ENCODE results near the gene COL15A1. TPM values are rescaled to one million over a fixed set of nuclear protein-coding genes. Genes with fewer than 3 reads are reported as not detected.
"Not testable (repeated sequence)": the region's sequence is repeated elsewhere in the genome, so short reads cannot be mapped to it uniquely, and the experiment has no call there.

The COL15A1 gene
- polyA plus RNA-seq, 4 donors: 25.2 to 85.4 (median 33.0) TPM

- no peak for DNase-seq (ENCODE audit: low read depth in 4 of 4, low spot score in 3 of 4)
Observed at GRCh38 chr9:99008203-99008602, 64.5 kb downstream of the COL15A1 start.

GRCh38 chr9:99010393-99010792 is 66.7 kb downstream of the COL15A1 start:
- not testable (repeated sequence) for DNase-seq (ENCODE audit: low read depth in 4 of 4, low spot score in 3 of 4)

GRCh38 chr9:99011161-99011709 is 67.5 kb downstream of the COL15A1 start:
- no peak for DNase-seq (ENCODE audit: low read depth in 4 of 4, low spot score in 3 of 4)

GRCh38 chr9:99012957-99013512 is 69.3 kb downstream of the COL15A1 start:
- no peak for DNase-seq (ENCODE audit: low read depth in 4 of 4, low spot score in 3 of 4)

- no peak for DNase-seq (ENCODE audit: low read depth in 4 of 4, low spot score in 3 of 4)
Observed at GRCh38 chr9:99013550-99013949, 69.8 kb downstream of the COL15A1 start.

GRCh38 chr9:99015448-99015847 is 71.7 kb downstream of the COL15A1 start:
- DNase-seq (ENCODE audit: low read depth in 4 of 4, low spot score in 3 of 4): no peak

- DNase-seq (ENCODE audit: low read depth in 4 of 4, low spot score in 3 of 4): no peak
Observed at GRCh38 chr9:99015890-99016289, 72.2 kb downstream of the COL15A1 start.

GRCh38 chr9:99016681-99017387 is 73.1 kb downstream of the COL15A1 start:
- DNase-seq (ENCODE audit: low read depth in 4 of 4, low spot score in 3 of 4): no peak

GRCh38 chr9:99018653-99019052 is 74.9 kb downstream of the COL15A1 start:
- no peak for DNase-seq (ENCODE audit: low read depth in 4 of 4, low spot score in 3 of 4)

- DNase-seq (ENCODE audit: low read depth in 4 of 4, low spot score in 3 of 4): no peak
Observed at GRCh38 chr9:99019510-99020331, 76.0 kb downstream of the COL15A1 start.

- DNase-seq (ENCODE audit: low read depth in 4 of 4, low spot score in 3 of 4): no peak
Observed at GRCh38 chr9:99020786-99021436, 77.2 kb downstream of the COL15A1 start.

- DNase-seq (ENCODE audit: low read depth in 4 of 4, low spot score in 3 of 4): no peak
Observed at GRCh38 chr9:99021512-99021911, 77.8 kb downstream of the COL15A1 start.

GRCh38 chr9:99023231-99023630 is 79.5 kb downstream of the COL15A1 start:
- DNase-seq (ENCODE audit: low read depth in 4 of 4, low spot score in 3 of 4): no peak

- no peak for DNase-seq (ENCODE audit: low read depth in 4 of 4, low spot score in 3 of 4)
Observed at GRCh38 chr9:99023831-99024230, 80.1 kb downstream of the COL15A1 start.

GRCh38 chr9:99024959-99025358 is 81.3 kb downstream of the COL15A1 start:
- no peak for DNase-seq (ENCODE audit: low read depth in 4 of 4, low spot score in 3 of 4)

GRCh38 chr9:99025616-99026270 is 82.0 kb downstream of the COL15A1 start:
- no peak for DNase-seq (ENCODE audit: low read depth in 4 of 4, low spot score in 3 of 4)

GRCh38 chr9:99026271-99026955 is 82.7 kb downstream of the COL15A1 start:
- DNase-seq (ENCODE audit: low read depth in 4 of 4, low spot score in 3 of 4): no peak

GRCh38 chr9:99026956-99027298 is 83.2 kb downstream of the COL15A1 start:
- no peak for DNase-seq (ENCODE audit: low read depth in 4 of 4, low spot score in 3 of 4)

- no peak for DNase-seq (ENCODE audit: low read depth in 4 of 4, low spot score in 3 of 4)
Observed at GRCh38 chr9:99027443-99027842, 83.7 kb downstream of the COL15A1 start.

GRCh38 chr9:99029083-99029645 is 85.5 kb downstream of the COL15A1 start:
- DNase-seq (ENCODE audit: low read depth in 4 of 4, low spot score in 3 of 4): no peak

All from left renal pelvis (tissue), 4 donors.